Measurements from ENCODE around the gene B4GALNT2. TPM values are rescaled to one million over a fixed set of nuclear protein-coding genes. Genes with fewer than 3 reads are reported as not detected.
"Not testable (repeated sequence)": the region's sequence is repeated elsewhere in the genome, so short reads cannot be mapped to it uniquely, and the experiment has no call there.

B4GALNT2 gene
- total RNA-seq, 2 donors from 2014 or later = not detected

DNA sequence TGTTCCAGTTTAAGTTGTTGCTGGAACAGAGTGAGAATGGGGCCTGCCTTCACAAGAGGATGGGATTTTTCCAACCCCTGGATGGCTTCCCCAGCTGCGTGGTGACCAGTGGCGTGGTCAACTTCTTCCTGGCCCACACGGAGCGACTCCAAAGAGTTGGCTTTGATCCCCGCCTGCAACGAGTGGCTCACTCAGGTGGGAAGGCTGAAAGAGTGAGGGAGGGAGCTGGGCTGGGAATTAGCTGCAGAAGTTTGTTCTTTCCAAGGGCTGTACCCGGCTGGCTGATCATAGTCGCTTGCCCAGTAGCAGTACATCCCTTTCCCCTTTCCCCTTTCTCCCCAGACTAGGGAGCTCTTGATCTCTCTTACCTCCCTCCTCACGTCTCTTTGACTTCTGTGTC, 36.1 kb downstream of the B4GALNT2 start:
- ATAC-seq (replicated peaks in 1 of 2) (no peak), DNase-seq (no peak)
- H3K4me1 Mint-ChIP-seq (ENCODE audit: low read depth) = no peaks in the 10 kb centered on the region
- H3K9me3 Mint-ChIP-seq = peaks cover 0 to 3% of the 10 kb centered on the region in 2 donors
- H3K27me3 Mint-ChIP-seq (ENCODE audit: low read depth) = peaks cover 62% of the 10 kb centered on the region
- H3K4me3 Mint-ChIP-seq = no peak overlapping the region
- peaks cover 0 to 2% of the 10 kb centered on the region in 2 donors for H3K36me3 Mint-ChIP-seq (ENCODE audit: insufficient read depth in 2 of 2)
- H3K27ac Mint-ChIP-seq = no peak overlapping the region

DNA sequence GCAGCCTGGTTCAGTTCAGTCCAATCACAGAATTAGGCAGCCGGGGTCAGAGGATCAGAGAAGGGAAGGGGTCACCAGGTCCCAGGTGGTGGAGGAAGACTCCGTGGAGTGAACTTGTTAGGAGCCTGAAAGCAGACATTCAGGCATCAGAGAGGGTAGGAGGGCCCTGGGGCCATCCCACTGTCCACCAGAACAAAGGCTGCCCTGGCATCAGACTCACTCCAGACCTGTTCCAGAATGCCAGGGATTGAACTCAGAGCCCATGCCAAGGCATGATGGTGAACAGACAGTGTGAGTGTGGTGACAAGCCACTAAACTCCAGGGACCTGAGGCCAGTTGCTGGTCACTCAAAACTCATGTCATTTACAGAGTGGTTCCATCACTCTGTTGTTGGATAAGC, 37.6 kb downstream of the B4GALNT2 start:
- DNase-seq = no peak
- H3K27me3 Mint-ChIP-seq (ENCODE audit: low read depth) = peaks cover 67% of the 10 kb centered on the region
- peaks cover 2 to 4% of the 10 kb centered on the region in 2 donors for H3K36me3 Mint-ChIP-seq (ENCODE audit: insufficient read depth in 2 of 2)
- H3K27ac Mint-ChIP-seq = no peak overlapping the region
- H3K4me3 Mint-ChIP-seq = no peak overlapping the region
- no peaks in the 10 kb centered on the region for H3K4me1 Mint-ChIP-seq (ENCODE audit: low read depth)
- no peak for ATAC-seq (replicated peaks in 1 of 2)
- H3K9me3 Mint-ChIP-seq = peaks cover 2 to 8% of the 10 kb centered on the region in 2 donors

DNA sequence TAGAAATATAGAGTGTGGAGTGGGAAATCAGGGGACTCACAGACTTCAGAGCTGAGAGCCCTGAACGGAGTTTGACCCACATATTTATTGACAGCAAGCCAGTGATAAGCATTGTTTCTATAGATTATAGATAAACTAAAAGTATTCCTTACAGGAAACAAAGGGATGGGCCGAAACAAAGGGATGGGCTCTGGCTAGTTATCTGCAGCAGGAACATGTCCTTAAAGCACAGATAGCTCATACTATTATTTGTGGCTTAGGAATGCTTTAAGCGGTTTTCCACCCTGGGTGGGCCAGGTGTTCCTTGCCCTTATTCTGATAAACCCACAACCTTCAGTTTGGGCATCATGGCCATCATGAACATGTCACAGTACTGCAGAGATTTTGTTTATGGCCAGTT, 38.1 kb downstream of the B4GALNT2 start:
- not testable (repeated sequence) for ATAC-seq (replicated peaks in 1 of 2); H3K9me3 Mint-ChIP-seq; H3K4me1 Mint-ChIP-seq (ENCODE audit: low read depth); H3K4me3 Mint-ChIP-seq; H3K36me3 Mint-ChIP-seq (ENCODE audit: insufficient read depth in 2 of 2); DNase-seq; H3K27ac Mint-ChIP-seq
- H3K27me3 Mint-ChIP-seq (ENCODE audit: low read depth) = peaks cover 65% of the 10 kb centered on the region

DNA sequence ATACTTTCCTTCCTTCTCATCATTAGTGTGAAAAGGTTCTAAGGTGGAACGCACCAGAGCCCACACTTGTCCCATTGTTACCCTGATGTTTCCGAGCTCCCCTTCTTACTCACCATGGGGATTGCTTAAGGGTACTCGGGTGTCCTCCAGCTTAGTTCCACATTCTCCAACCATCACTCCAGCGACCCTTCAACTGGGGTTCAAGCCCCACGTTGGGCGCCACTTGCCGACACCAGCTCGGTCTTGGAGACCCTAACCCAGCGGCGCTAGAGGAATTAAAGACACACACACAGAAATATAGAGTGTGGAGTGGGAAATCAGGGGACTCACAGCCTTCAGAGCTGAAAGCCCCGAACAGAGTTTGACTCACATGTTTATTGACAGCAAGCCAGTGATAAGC, 43.4 kb downstream of the B4GALNT2 start:
- peaks cover 7 to 12% of the 10 kb centered on the region in 2 donors for H3K9me3 Mint-ChIP-seq
- not testable (repeated sequence) for ATAC-seq (replicated peaks in 1 of 2); H3K27ac Mint-ChIP-seq; H3K4me1 Mint-ChIP-seq (ENCODE audit: low read depth); H3K4me3 Mint-ChIP-seq; DNase-seq
- H3K36me3 Mint-ChIP-seq (ENCODE audit: insufficient read depth in 2 of 2) = peaks cover 7 to 12% of the 10 kb centered on the region in 2 donors
- peaks cover 28% of the 10 kb centered on the region for H3K27me3 Mint-ChIP-seq (ENCODE audit: low read depth)

DNA sequence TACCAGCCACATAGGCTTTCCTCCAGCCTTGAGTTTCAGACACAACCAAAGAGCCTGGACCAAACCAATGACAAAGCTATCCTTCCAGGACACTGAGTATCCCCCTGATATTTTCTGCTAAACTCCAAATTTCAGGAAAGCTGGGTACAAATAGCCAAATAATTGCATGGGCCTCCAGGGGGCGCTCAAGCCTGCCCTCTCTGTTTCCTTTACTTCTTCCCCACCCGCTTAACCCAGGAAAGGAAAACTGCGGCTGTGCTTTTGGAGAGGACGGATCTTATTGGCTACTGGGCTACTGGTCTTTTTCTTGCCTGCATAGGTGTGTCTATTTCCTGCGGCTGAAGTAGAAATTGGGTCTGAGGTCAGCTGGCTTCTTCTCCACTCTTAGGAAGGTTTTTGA, 47.7 kb downstream of the B4GALNT2 start:
- H3K27me3 Mint-ChIP-seq (ENCODE audit: low read depth) = peaks cover 2% of the 10 kb centered on the region
- peak in 1 of 2 donors; percentile 51 for ATAC-seq (replicated peaks in 1 of 2)
- peak overlapping the region in 1 of 2 donors; percentile 43 for H3K4me3 Mint-ChIP-seq

DNA sequence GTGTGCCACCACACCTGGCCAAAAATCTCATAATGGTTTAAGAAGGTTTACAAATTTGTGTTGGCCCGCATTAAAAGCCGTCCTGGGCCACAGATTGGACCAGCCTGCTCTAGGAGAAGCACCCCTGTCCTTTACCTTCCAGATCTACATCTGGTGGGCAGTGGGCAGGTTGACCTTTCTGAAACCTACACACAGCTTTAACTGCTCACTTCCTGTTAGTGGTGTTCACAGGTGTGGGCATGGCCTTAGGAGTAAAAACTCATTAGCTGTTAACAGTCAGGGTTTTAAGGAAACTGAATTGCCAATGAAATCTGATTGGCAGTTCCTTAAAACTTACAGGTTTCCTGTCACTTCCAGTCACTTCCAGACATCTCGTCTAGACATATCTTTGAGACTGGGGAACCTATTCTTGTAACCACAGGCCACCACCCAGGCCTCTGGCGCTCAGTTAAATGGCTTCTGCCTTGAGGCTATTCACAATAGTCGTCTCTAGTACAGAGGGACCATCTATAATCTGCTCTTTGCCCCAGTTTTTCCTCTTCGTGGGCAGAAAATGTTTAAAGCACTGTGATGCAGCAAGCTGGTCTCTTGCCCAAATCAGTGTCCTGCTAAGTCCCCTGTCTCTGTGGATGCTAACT, 48.5 kb downstream of the B4GALNT2 start:
- Mint-ChIP-seq H3K27ac (no peak overlapping the region), H3K36me3 (ENCODE audit: insufficient read depth in 2 of 2) (peaks cover 6 to 9% of the 10 kb centered on the region in 2 donors), H3K4me1 (ENCODE audit: low read depth) (no peaks in the 10 kb centered on the region), H3K27me3 (ENCODE audit: low read depth) (no peaks in the 10 kb centered on the region), H3K9me3 (peaks cover 3 to 8% of the 10 kb centered on the region in 2 donors), H3K4me3 (no peak overlapping the region)
- DNase-seq (no peak), ATAC-seq (replicated peaks in 1 of 2) (no peak)

More for the DNA sequence above, 47.7 kb downstream of the B4GALNT2 start:
- peaks cover 6 to 10% of the 10 kb centered on the region in 2 donors for H3K9me3 Mint-ChIP-seq
- no peak overlapping the region for H3K27ac Mint-ChIP-seq
- H3K4me1 Mint-ChIP-seq (ENCODE audit: low read depth) = no peaks in the 10 kb centered on the region
- DNase-seq = peak; percentile 55 to 72
- peaks cover 8 to 10% of the 10 kb centered on the region in 2 donors for H3K36me3 Mint-ChIP-seq (ENCODE audit: insufficient read depth in 2 of 2)

DNA sequence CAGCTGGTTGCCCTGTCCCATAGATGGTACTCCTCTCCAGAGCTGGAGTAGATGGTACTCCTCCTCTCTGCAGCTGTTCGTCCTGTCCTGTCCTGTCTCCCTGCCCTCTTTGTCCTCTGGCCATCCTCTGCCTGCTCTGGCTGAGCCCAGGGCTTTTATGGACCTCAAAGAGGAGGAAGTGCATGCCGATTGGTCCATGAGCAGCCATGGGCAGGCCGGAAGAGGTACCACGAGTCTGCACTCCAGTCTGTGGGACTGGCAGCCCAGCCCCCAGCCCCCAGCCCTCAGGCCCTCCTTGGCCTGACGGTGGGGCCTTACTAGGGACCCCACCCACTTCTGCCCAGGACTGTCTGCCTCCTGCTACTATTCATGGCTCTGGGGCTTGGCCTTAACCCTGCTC, 50.8 kb downstream of the B4GALNT2 start:
- Mint-ChIP-seq H3K9me3 (peaks cover 3 to 10% of the 10 kb centered on the region in 2 donors), H3K27ac (no peak overlapping the region), H3K27me3 (ENCODE audit: low read depth) (no peaks in the 10 kb centered on the region), H3K36me3 (ENCODE audit: insufficient read depth in 2 of 2) (peaks cover 6 to 9% of the 10 kb centered on the region in 2 donors), H3K4me1 (ENCODE audit: low read depth) (no peaks in the 10 kb centered on the region), H3K4me3 (no peak overlapping the region)
- no peak for ATAC-seq (replicated peaks in 1 of 2)
- no peak for DNase-seq

DNA sequence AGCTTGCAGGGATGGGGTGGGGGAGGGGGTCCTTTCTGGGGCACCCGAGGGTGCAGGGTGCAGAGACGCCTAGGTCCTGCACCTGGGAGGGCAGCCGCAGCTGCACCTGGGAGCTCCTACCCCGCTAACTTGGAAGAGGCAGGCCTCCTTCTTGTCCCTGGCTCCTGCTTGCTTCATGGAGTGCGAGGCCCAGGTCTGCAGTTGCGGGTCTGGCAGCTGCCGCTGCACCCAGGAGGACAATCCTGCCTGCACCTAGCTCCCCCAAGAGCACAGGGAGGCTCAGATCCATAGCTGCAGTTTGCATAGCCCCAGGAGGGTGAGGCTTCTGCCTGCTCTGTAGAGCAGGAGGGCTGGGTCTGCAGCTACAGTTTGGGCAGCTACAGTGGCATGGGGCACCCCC, 51.2 kb downstream of the B4GALNT2 start:
- no peak for DNase-seq
- Mint-ChIP-seq H3K27ac (no peak overlapping the region), H3K4me1 (ENCODE audit: low read depth) (no peaks in the 10 kb centered on the region), H3K4me3 (no peak overlapping the region), H3K9me3 (peaks cover 3 to 10% of the 10 kb centered on the region in 2 donors), H3K27me3 (ENCODE audit: low read depth) (no peaks in the 10 kb centered on the region), H3K36me3 (ENCODE audit: insufficient read depth in 2 of 2) (peaks cover 6 to 9% of the 10 kb centered on the region in 2 donors)
- no peak for ATAC-seq (replicated peaks in 1 of 2)

DNA sequence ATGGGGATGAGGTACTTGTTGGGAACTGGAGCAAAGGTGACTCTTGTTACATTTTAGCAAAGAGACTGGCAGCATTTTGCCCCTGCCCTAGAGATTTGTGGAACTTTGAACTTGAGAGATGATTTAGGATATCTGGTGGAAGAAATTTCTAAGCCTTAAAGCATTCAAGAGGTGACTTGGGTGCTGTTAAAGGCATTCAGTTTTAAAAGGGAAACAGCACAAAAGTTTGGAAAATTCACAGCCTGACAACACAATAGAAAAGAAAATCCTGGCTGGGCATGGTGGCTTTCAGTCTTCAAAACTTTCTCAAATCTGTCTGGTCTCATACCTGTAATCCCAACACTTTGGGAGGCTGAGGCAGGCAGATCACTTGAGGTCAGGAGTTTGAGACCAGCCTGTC, 52.0 kb downstream of the B4GALNT2 start:
- H3K36me3 Mint-ChIP-seq (ENCODE audit: insufficient read depth in 2 of 2); H3K27ac Mint-ChIP-seq; H3K27me3 Mint-ChIP-seq (ENCODE audit: low read depth); ATAC-seq (replicated peaks in 1 of 2); DNase-seq; H3K4me3 Mint-ChIP-seq; H3K4me1 Mint-ChIP-seq (ENCODE audit: low read depth): not testable (repeated sequence)
- peaks cover 3 to 10% of the 10 kb centered on the region in 2 donors for H3K9me3 Mint-ChIP-seq

DNA sequence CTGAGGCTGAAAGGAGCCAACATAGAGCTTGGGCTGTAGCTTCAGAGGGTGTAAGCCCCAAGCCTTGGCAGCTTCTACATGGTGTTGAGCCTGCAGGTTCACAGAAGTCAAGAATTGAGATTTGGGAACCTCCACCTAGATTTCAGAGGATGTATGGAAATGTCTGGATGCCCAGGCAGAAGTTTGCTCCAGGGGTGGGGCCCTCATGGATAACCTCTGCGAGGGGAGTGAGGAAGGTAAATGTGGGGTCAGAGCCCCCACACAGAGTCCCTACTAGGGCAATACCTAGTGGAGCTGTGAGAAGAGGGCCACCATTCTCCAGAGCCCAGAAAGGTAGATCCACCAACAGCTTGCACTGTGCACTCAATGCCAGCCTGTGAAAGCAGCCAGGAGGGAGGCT, 52.8 kb downstream of the B4GALNT2 start:
- ATAC-seq (replicated peaks in 1 of 2); H3K27ac Mint-ChIP-seq: not testable (repeated sequence)
- peaks cover 3 to 10% of the 10 kb centered on the region in 2 donors for H3K9me3 Mint-ChIP-seq

DNA sequence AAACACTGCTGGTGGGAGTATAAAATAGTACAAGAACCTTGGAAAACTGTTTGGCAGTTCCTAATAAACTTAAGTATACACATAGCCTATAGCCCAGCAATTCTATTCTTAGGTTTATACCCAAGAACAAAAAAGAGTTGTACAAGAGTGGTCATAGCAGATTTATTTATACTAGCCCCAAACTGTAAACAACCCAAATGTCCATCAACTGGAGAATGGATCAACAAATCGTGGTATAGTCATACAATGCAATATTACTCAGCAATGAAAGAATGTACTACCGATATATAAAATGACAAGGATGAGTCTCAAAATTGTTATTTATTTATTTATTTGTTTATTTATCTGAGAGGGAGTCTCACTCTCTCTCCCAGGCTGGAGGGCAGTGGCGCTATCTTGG, 54.7 kb downstream of the B4GALNT2 start:
- DNase-seq (no peak), ATAC-seq (replicated peaks in 1 of 2) (no peak)
- Mint-ChIP-seq H3K9me3 (peaks cover 3 to 10% of the 10 kb centered on the region in 2 donors), H3K36me3 (ENCODE audit: insufficient read depth in 2 of 2) (peaks cover 6 to 9% of the 10 kb centered on the region in 2 donors), H3K27me3 (ENCODE audit: low read depth) (no peaks in the 10 kb centered on the region), H3K4me3 (no peak overlapping the region), H3K4me1 (ENCODE audit: low read depth) (peaks cover 15% of the 10 kb centered on the region), H3K27ac (no peak overlapping the region)

More for the DNA sequence above, 52.8 kb downstream of the B4GALNT2 start:
- DNase-seq; H3K36me3 Mint-ChIP-seq (ENCODE audit: insufficient read depth in 2 of 2); H3K4me1 Mint-ChIP-seq (ENCODE audit: low read depth); H3K4me3 Mint-ChIP-seq; H3K27me3 Mint-ChIP-seq (ENCODE audit: low read depth): not testable (repeated sequence)

DNA sequence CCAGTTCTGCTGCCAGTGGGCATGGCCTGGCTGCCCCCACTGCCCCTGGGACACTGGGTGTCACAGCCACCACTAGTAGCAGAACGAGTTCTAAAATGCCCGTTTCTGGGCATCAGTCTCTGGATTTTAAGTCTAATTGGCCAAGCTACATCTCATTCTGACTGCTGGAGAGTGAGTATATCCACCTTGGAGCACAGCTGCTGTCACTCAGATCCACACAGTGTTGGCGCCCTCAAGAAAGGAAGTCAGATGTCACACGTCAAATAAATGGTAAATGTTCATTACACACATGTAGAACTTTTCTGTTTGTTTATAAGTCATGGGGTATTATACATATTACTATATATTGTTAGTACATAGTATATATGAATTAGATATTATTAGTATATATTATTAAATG, 58.4 kb downstream of the B4GALNT2 start:
- peak overlapping the region in 1 of 2 donors; percentile 61 for H3K4me3 Mint-ChIP-seq
- ATAC-seq (replicated peaks in 1 of 2) = no peak
- H3K36me3 Mint-ChIP-seq (ENCODE audit: insufficient read depth in 2 of 2) = peaks cover 1 to 4% of the 10 kb centered on the region in 2 donors
- peaks cover 0 to 4% of the 10 kb centered on the region in 2 donors for H3K9me3 Mint-ChIP-seq
- H3K27ac Mint-ChIP-seq = no peak overlapping the region
- peaks cover 50% of the 10 kb centered on the region for H3K4me1 Mint-ChIP-seq (ENCODE audit: low read depth)
- no peaks in the 10 kb centered on the region for H3K27me3 Mint-ChIP-seq (ENCODE audit: low read depth)
- no peak for DNase-seq

DNA sequence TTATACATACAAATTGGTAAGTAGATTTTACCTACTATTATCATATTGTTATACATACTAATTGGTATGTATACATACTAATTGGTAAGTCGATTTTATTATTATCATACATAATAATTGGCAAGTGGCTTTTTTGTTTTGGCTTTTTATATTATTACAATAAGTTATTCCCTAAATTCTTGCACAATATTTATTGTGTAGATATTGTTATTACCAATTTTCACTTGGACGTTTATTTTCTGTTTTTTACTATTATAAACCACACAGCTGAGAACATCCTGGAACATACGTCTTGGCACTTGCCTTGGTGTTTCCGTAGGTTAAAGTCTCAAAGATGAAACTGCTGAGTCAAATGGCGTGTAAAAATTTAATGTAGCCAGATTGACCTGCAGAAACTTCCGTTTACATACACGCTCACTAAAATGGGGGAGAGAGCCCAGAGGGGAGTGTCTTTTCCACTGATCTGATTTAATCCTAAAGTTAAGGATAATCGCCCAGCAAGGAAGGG, 58.9 kb downstream of the B4GALNT2 start:
- peak overlapping the region; percentile 99 for H3K27ac Mint-ChIP-seq
- ATAC-seq (replicated peaks in 1 of 2) (peak in 1 of 2 donors; percentile 6), DNase-seq (no peak)
- peak overlapping the region; percentile 93 to 98 for H3K4me3 Mint-ChIP-seq
- H3K9me3 Mint-ChIP-seq = no peaks in the 10 kb centered on the region
- no peaks in the 10 kb centered on the region for H3K36me3 Mint-ChIP-seq (ENCODE audit: insufficient read depth in 2 of 2)
- H3K4me1 Mint-ChIP-seq (ENCODE audit: low read depth) = peaks cover 53% of the 10 kb centered on the region
- no peaks in the 10 kb centered on the region for H3K27me3 Mint-ChIP-seq (ENCODE audit: low read depth)
